GM21526 (cell line): ENCODE data around the gene SPECC1.
"Not testable (repeated sequence)": the region's sequence is repeated elsewhere in the genome, so short reads cannot be mapped to it uniquely, and the experiment has no call there.

ENCODE experiments used
- ATAC-seq: cut with Tn5 transposase; IDR thresholded peaks from one replicate; pipeline ENCODE4 v1.9.1; 2021; ENCODE audit warnings: moderate library complexity; ENCODE audit not compliant: unreplicated experiment, low FRiP score

Gene SPECC1

GRCh38 chr17:20009052-20009301 is 182 bp upstream of the SPECC1 start:
- ATAC-seq, result no peak

- ATAC-seq, result no peak
Measured at GRCh38 chr17:20010099-20010863, 1.1 kb downstream of the SPECC1 start.

- no peak for ATAC-seq
Measured at GRCh38 chr17:20010936-20011335, 1.8 kb downstream of the SPECC1 start.

DNA sequence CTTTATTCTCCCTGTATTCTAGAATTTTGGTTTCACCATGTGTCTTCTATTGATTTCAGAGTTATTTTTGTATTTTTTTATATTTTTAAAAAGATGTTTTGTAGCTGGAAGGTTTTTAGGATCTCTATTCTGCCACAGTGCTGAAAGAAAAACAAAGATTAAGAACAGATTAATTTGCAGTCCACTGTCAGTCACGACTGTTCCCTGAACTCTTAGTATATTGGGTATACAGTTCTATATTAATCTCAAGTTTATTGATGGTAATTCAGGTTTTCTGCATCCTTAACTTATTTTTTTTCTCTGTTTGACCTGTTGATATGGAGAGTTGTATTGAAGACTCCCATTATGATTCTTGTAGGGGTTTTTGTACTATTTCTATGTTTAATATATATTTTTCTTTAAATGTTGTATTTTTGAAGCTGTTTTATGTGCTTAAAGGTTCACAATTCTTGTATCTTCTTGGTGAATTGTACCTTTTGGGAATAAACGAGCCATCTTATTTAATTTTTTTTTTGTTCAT is 2.9 kb downstream of the SPECC1 start:
- ATAC-seq, result no peak

GRCh38 chr17:20016475-20016992 is 7.4 kb downstream of the SPECC1 start:
- not testable (repeated sequence) for ATAC-seq

DNA sequence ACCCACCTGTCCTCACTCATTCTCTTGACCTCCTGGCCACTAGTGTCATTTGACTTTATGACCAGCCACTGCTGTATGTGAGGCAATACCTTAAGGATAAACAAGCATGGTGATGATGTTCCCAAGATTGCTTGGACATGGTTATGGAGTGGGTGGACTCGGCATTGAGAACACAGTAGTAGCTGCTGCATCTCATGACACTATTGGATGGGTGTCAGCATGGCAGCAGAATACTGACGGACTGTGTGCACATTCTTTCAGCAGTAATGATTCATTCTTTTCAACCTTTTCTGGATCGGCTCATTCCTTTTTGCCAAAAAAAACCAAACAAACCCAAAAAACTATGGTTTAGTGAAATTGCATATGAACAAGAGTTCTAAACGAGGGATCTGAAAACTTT is 13.5 kb downstream of the SPECC1 start:
- no peak for ATAC-seq

DNA sequence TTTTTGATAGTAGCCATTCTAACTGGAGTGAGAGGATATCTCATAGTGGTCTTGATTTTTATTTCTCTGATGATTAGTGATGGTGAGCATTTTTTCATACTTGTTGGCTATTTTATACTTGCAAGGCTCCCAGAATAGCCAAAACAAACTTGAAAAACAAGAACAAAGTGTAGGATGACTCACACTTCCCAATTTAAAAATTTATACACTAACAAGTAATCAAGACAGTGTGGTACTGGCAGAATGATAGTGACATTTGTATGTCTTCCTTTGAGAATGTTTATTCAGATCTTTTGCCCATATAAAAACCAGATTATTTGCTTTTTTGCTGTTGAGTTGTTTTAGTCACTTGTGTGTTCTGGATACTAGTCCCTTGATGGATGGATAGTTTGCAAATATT is 17.8 kb downstream of the SPECC1 start:
- no peak for ATAC-seq

DNA sequence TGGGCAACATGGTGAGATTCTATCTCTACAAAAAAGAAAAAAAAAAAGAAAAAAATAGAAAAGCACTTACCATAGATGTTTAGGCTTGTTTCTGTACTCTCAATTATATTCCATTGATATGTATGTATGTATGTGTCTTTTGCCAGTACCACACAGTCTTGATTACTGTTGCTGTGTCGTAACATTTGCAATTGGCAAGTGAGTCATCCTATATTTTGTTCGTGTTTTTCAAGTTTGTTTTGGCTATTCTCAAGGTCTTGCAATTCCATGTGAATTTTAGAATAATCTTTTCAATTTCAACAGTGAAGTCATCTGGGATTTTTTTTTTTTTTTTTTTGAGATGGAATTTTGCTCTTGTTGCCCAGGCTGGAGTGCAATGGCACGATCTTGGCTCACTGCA is 19.3 kb downstream of the SPECC1 start:
- ATAC-seq, result no peak

GRCh38 chr17:20032636-20033035 is 23.5 kb downstream of the SPECC1 start:
- ATAC-seq, result no peak

GRCh38 chr17:20033415-20033814 is 24.3 kb downstream of the SPECC1 start:
- no peak for ATAC-seq

GRCh38 chr17:20035501-20035900 is 26.3 kb downstream of the SPECC1 start:
- ATAC-seq, result no peak

GRCh38 chr17:20037286-20037685 is 28.1 kb downstream of the SPECC1 start:
- ATAC-seq, result not testable (repeated sequence)

DNA sequence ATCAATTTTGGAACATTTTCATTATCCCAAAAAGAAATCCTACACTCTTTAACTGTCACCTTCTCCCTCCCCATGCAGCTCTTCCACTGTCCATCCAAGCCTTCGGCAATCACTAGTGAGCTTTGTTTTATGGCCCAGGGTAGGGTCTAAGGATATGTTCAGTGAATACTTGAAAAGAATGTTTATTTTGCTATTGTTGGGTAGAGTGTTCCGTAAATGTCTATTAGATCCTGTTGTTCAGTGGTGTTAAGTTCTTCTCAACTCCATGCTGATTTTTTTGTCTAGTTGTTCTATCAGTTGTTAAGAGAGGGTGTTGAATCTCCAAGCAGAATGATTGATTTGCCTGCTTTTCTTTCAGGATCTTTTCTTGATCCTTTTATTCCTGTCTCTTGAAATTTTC is 29.9 kb downstream of the SPECC1 start:
- ATAC-seq, result no peak

GRCh38 chr17:20040216-20040615 is 31.1 kb downstream of the SPECC1 start:
- ATAC-seq, result no peak

DNA sequence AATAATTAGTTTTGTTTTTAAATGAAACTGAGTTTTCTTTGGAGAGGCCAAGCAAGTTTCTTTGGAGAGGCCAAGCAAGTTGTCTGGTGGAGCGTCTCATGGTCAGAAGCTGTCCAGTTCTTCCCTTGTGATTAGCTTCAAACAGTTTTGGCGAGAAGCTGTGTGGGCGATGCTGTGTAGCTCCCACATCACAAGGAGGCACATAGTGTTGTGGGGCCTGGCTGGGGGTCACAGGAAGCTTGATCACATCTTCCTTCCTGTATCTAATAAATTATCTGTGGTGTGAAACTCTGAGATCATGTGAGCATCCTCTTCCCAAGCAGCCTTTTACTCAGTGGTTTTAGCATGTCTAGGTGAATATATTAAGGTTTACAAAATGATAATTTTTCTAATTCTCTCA is 33.9 kb downstream of the SPECC1 start:
- no peak for ATAC-seq

GRCh38 chr17:20045476-20045875 is 36.3 kb downstream of the SPECC1 start:
- no peak for ATAC-seq

GRCh38 chr17:20046629-20047028 is 37.5 kb downstream of the SPECC1 start:
- no peak for ATAC-seq

DNA sequence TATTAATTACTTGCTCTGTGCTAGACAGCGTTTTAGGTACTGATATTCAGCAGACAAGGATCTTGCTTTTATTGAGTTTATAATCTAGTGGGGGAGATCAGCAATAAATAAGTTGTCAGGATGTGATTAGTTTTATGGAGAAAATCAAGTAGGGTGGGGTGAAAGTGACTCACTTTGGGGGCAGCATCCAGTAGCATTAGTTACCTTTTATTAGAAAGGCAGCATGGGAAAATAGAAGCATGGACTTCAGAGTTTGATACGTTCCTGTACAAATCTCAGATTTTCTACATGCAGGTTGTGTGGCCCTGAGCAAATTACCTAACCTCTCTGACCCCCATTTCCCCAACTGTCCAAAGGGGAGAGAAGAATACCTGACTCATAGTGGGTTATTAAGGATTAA is 42.5 kb downstream of the SPECC1 start:
- ATAC-seq, result no peak

- no peak for ATAC-seq
Measured at GRCh38 chr17:20053361-20053964, 44.3 kb downstream of the SPECC1 start.

DNA sequence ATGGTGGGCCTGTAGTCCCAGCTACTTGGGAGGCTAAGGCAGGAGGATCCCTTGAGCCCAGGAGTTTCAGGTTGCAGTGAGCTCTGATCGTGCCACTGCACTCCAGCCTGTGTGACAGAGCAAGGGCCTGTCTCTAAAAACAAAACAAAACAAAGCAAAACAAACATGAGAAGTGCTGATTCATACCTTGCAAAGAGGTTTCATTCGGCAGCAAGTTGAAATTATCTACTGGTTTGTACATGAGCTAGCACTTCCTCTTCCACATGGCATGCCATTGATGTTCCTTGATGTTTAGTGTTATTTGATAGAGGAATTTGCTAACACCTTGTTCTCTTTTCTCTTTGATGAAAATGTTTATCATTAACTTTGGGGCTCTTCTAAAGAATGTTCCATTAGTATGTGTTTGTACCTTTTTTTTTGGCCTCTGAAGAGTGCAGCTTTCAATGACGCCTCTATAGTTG is 50.6 kb downstream of the SPECC1 start:
- ATAC-seq, result no peak

- ATAC-seq, result no peak
Measured at GRCh38 chr17:20063665-20064648, 54.8 kb downstream of the SPECC1 start.
